Common myeloid progenitor, CD34-positive (primary cell): ENCODE measurements around the gene ACSM4.
"Not testable (repeated sequence)": the region's sequence is repeated elsewhere in the genome, so short reads cannot be mapped to it uniquely, and the experiment has no call there.

Source experiments
- CTCF ChIA-PET: fragments of 350-600 bp; sonication (Branson Sonifier 250); formaldehyde crosslinking; loops from one replicate; lab custom pipeline; 2021; ENCODE audit warnings: antibody characterized with exemption; lab: Charles Lee
- POLR2A ChIA-PET: fragments of 350-600 bp; sonication (Branson Sonifier 250); formaldehyde crosslinking; loops from one replicate; lab custom pipeline; 2021; ENCODE audit warnings: antibody characterized with exemption; lab: Charles Lee
- DNase-seq, 3 donors: peaks; one replicate each; pipeline versions ENCODE4 v3.0.0 to v3.0.0-alpha.2; 2013
- H3K27ac ChIP-seq, 2 experiments: 1 replicate in 1 of 2; 2 replicates in 1 of 2; pipeline ENCODE4 v1.7.0; 2013; ENCODE audit warnings: inconsistent platforms in 2 of 2, low read length in 2 of 2, mild to moderate bottlenecking in 2 of 2, low read depth in 1 of 2, moderate library complexity in 1 of 2; ENCODE audit not compliant: severe bottlenecking in 2 of 2, insufficient read depth in 1 of 2, poor library complexity in 1 of 2
- H3K27me3 ChIP-seq, 5 experiments: replicated peaks in 2 of 5; 1 replicate in 3 of 5; 2 replicates in 2 of 5; pipeline versions ENCODE4 v1.6.1 to v1.7.0; 2013; ENCODE audit warnings: low read length in 4 of 5, mild to moderate bottlenecking in 2 of 5, moderate library complexity in 2 of 5, inconsistent platforms in 1 of 5; ENCODE audit not compliant: insufficient read depth in 5 of 5, control insufficient read depth in 4 of 5
- H3K36me3 ChIP-seq, 4 experiments: 1 replicate in 2 of 4; 2 replicates in 2 of 4; pipeline versions ENCODE4 v1.6.1 to v1.7.0; 2013; ENCODE audit warnings: low read length in 3 of 4, control low read depth in 1 of 4, mild to moderate bottlenecking in 1 of 4; ENCODE audit not compliant: control insufficient read depth in 4 of 4, insufficient read depth in 4 of 4
- H3K4me1 ChIP-seq, 4 experiments: 1 replicate in 3 of 4; 2 replicates in 1 of 4; pipeline versions ENCODE4 v1.6.1 to v1.7.1; 2013; ENCODE audit warnings: low read length in 3 of 4, mild to moderate bottlenecking in 3 of 4, control low read depth in 1 of 4, inconsistent platforms in 1 of 4, moderate library complexity in 1 of 4; ENCODE audit not compliant: control insufficient read depth in 4 of 4, insufficient read depth in 4 of 4; ENCODE audit errors: control extremely low read depth in 1 of 4
- H3K4me3 ChIP-seq, 7 experiments: 1 replicate in 4 of 7; 2 replicates in 3 of 7; pipeline versions ENCODE4 v1.5.1 to v1.7.0; 2013; ENCODE audit warnings: mild to moderate bottlenecking in 7 of 7, low read length in 6 of 7, moderate library complexity in 6 of 7, inconsistent platforms in 2 of 7, low read depth in 2 of 7, control low read depth in 1 of 7; ENCODE audit not compliant: insufficient read depth in 4 of 7, control insufficient read depth in 1 of 7; ENCODE audit errors: extremely low read depth in 1 of 7
- H3K9me3 ChIP-seq, 5 experiments: 1 replicate in 4 of 5; 2 replicates in 1 of 5; pipeline versions ENCODE4 v1.6.1 to v1.7.1; 2013; ENCODE audit warnings: low read length in 4 of 5, mild to moderate bottlenecking in 2 of 5, inconsistent platforms in 1 of 5, low read depth in 1 of 5, moderate library complexity in 1 of 5; ENCODE audit not compliant: control insufficient read depth in 4 of 5, insufficient read depth in 2 of 5; ENCODE audit errors: control extremely low read depth in 1 of 5
- WGBS: methylation state at CpG from one replicate; pipeline ENCODE4 v1.1.5; 2013; ENCODE audit not compliant: insufficient coverage; 5-methylcytosine and 5-hydroxymethylcytosine counted together

The ACSM4 gene

DNA sequence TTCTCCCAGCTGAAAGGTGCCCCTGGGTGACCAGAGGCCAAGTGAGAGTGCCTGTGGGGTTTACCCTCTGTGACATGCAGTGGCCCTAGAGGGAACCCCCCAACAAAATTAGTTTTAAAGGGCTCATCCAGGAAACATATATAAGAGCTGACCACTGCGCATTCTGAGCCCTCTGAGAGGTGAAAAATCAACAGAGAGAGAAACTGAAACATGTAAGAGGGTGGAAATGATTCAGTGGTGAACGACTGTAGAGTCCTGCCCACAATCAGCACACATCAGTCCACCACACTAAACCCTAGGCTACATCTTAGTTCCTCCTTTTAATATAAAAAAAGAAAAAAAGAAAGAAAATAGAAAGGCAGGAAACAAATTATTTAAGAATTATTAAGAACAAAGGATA is 21.0 kb upstream of the ACSM4 start:
- ChIA-PET CTCF (no interaction called here), POLR2A (no interaction called here)
- no peaks in the 10 kb centered on the region for H3K27me3 ChIP-seq
- DNase-seq = peak in 2 of 3 donors; percentile 50 to 51
- H3K4me3 ChIP-seq = no peak overlapping the region
- peaks cover 0 to 4% (median 0%) of the 10 kb centered on the region in 5 experiments for H3K9me3 ChIP-seq
- H3K4me1 ChIP-seq = peaks cover 0 to 13% (median 9%) of the 10 kb centered on the region in 4 experiments
- no peaks in the 10 kb centered on the region for H3K36me3 ChIP-seq
- H3K27ac ChIP-seq = no peak overlapping the region
- WGBS = no CpG with 5 or more reads among the region's 2 CpGs

DNA sequence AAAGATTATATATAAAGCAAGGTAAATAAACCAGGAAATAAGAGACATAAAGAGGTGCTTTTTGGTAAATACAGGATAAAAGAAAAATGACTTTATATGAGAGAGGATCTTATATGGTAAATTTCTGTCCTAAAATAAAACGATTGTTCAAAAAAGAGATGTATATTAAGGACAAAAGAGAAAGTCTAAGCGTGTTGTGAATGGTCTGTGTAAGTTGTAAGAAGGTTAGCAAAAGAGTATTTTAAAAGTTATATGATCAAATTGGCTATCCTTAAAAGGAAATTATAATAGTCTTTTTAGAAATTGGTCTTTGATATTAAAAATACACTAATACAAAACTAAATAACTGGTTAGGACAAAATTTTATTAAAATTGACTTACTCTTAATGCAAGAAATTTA is 14.1 kb upstream of the ACSM4 start:
- no peaks in the 10 kb centered on the region for H3K4me1 ChIP-seq
- H3K36me3 ChIP-seq = no peaks in the 10 kb centered on the region
- H3K9me3 ChIP-seq = peaks cover 0 to 15% (median 3%) of the 10 kb centered on the region in 5 experiments
- CTCF ChIA-PET = no interaction called here
- H3K27ac ChIP-seq = no peak overlapping the region
- POLR2A ChIA-PET = no interaction called here
- no peak overlapping the region for H3K4me3 ChIP-seq
- peak in 2 of 3 donors; percentile 35 to 39 for DNase-seq
- 89% methylated on average over 2 of the region's 2 CpGs for WGBS
- no peaks in the 10 kb centered on the region for H3K27me3 ChIP-seq

- CTCF ChIA-PET, H3K4me3 ChIP-seq, POLR2A ChIA-PET, H3K27ac ChIP-seq, H3K27me3 ChIP-seq, H3K36me3 ChIP-seq, H3K4me1 ChIP-seq, DNase-seq: not testable (repeated sequence)
- H3K9me3 ChIP-seq = peaks cover 0 to 12% (median 3%) of the 10 kb centered on the region in 5 experiments
- 55% methylated on average over 1 of the region's 1 CpG for WGBS
Measured at GRCh38 chr12:7290588-7290987, 13.3 kb upstream of the ACSM4 start.

DNA sequence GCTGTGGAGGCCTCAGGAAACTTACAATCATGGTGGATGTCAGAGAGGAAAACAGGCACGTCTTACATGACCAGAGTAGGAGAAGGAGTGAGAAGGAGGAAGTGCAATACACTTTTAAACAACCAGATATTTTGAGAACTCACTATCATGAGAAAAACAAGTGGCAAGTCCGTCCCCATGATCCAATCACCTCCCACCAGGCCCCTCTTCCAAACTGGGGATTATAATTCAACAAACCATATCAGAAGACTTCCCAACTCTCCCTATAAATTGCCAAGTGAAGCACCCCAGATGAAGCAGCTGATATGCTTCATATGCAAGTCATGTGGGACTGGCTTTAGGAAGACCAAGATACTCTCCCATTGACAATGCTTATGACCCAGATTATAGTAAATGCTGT is 11.6 kb upstream of the ACSM4 start:
- Histone ChIP-seq H3K4me1 (no peaks in the 10 kb centered on the region), H3K27ac (no peak overlapping the region), H3K9me3 (peaks cover 0 to 12% (median 1%) of the 10 kb centered on the region in 5 experiments), H3K36me3 (no peaks in the 10 kb centered on the region), H3K4me3 (no peak overlapping the region), H3K27me3 (no peaks in the 10 kb centered on the region)
- CTCF ChIA-PET = interaction anchor here (1.1 kb wide), 1 partner anchor 20 kb away, joined by 3 read pairs; no protein-coding TSS in a partner anchor
- 75% methylated on average over 2 of the region's 2 CpGs for WGBS
- DNase-seq = no peak
- POLR2A ChIA-PET = no interaction called here

DNA sequence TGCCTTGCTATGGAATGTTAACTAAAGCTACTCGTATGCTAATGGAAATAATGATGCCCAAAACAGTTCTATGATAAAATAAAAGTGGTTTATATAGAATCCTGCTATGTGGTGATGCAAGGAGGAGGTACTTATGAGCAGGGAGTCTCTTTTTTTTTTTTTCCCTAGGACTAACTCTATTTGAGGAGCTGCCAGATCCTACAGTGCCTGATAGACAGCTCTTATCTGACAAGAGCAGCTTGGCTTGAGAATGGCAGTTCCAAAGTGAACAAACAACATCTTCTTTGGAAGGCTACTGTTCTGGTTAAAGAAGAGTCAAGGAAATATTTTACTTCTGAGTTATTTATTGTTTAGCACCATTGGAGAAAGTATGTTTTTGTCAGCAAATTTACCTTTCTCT is 10.2 kb upstream of the ACSM4 start:
- H3K36me3 ChIP-seq = no peaks in the 10 kb centered on the region
- H3K27me3 ChIP-seq = no peaks in the 10 kb centered on the region

GRCh38 chr12:7295529-7295928 is 8.3 kb upstream of the ACSM4 start:
- Histone ChIP-seq H3K4me3 (no peak overlapping the region), H3K9me3 (peaks cover 0 to 4% (median 0%) of the 10 kb centered on the region in 5 experiments), H3K27me3 (no peaks in the 10 kb centered on the region), H3K27ac (no peak overlapping the region), H3K4me1 (no peaks in the 10 kb centered on the region), H3K36me3 (no peaks in the 10 kb centered on the region)
- ChIA-PET CTCF (no interaction called here), POLR2A (no interaction called here)
- DNase-seq = no peak
- 100% methylated on average over 1 of the region's 1 CpG for WGBS

More for the DNA sequence above, 10.2 kb upstream of the ACSM4 start:
- CTCF ChIA-PET = no interaction called here
- Histone ChIP-seq H3K9me3 (peaks cover 0 to 12% (median 1%) of the 10 kb centered on the region in 5 experiments), H3K27ac (no peak overlapping the region), H3K4me1 (no peaks in the 10 kb centered on the region), H3K4me3 (no peak overlapping the region)
- POLR2A ChIA-PET = interaction anchor here (0.6 kb wide), 1 partner anchor 530 kb away, joined by 5 read pairs; no protein-coding TSS in a partner anchor
- peak; percentile 22 to 76 (median 59) for DNase-seq
- no CpG with 5 or more reads among the region's 1 CpG for WGBS

GRCh38 chr12:7297865-7298264 is 6.0 kb upstream of the ACSM4 start:
- no peaks in the 10 kb centered on the region for H3K4me1 ChIP-seq
- H3K27me3 ChIP-seq = no peaks in the 10 kb centered on the region
- ChIA-PET POLR2A (no interaction called here), CTCF (interaction anchor here (1.1 kb wide), 1 partner anchor 17 kb away, joined by 3 read pairs; no protein-coding TSS in a partner anchor)
- H3K9me3 ChIP-seq = no peaks in the 10 kb centered on the region
- no peak overlapping the region for H3K27ac ChIP-seq
- WGBS = no CpG with 5 or more reads among the region's 2 CpGs
- no peaks in the 10 kb centered on the region for H3K36me3 ChIP-seq
- no peak for DNase-seq
- H3K4me3 ChIP-seq = no peak overlapping the region
